Pancreas (tissue), 10 donors: ENCODE results near the gene AKR1A1. TPM values are rescaled to one million over a fixed set of nuclear protein-coding genes. Genes with fewer than 3 reads are reported as not detected.

Source experiments
- ATAC-seq, 4 donors: fragments of 200-7000 bp; cut with Tn5 transposase; one replicate each; pipeline versions ENCODE4 v1.8.0 to v1.9.1; 2020; ENCODE audit warnings: mild to moderate bottlenecking in 4 of 4, moderate library complexity in 4 of 4
- DNase-seq, 6 donors: peaks; one replicate each; pipeline ENCODE4 v3.0.0-alpha.2; 2020
- FAIRE-seq: peaks from 2 replicates; lab custom pipeline; 2012; peaks lifted over from hg19 to GRCh38; lab: Jason Lieb, UNC
- H3K27ac ChIP-seq, 4 donors: fragments of 200-600 bp; sonication (generic); 1 replicate in 3 of 4; 2 replicates in 1 of 4; pipeline versions ENCODE4 v1.5.0 to v1.8.0; 2020
- H3K27me3 ChIP-seq, 4 donors: fragments of 200-600 bp; one replicate each; pipeline ENCODE4 v1.8.0; 2021
- H3K36me3 ChIP-seq, 3 donors: fragments of 200-600 bp; sonication (generic) in 1 of 3; one replicate each; pipeline versions ENCODE4 v1.5.0 to v1.8.0; 2020 to 2021
- H3K4me1 ChIP-seq, 3 donors: fragments of 200-600 bp; one replicate each; pipeline ENCODE4 v1.8.0; 2021
- H3K4me3 ChIP-seq, 4 donors: fragments of 200-600 bp; sonication (generic) in 2 of 4; one replicate each; pipeline versions ENCODE4 v1.5.0 to v1.8.0; 2020 to 2021
- H3K9me3 ChIP-seq, 4 donors: fragments of 200-600 bp; one replicate each; pipeline ENCODE4 v1.8.0; 2021
- WGBS, 2 donors: extraction: QIAGEN DNeasy Blood & Tissue Kit; methylation state at CpG; one replicate each; pipeline ENCODE4 v1.1.7; 2013; 5-methylcytosine and 5-hydroxymethylcytosine counted together
- intact Hi-C, 3 donors: fragments of 100-400 bp; cut with DNase I; formaldehyde crosslinking; loops; one replicate each; pipeline versions ENCODE4 v1.11.1 to v1.14.2; 2022
- polyA plus RNA-seq, 2 donors: library from polyadenylated mRNA; stranded (reverse); fragments of 200-250 nt; gene quantifications; one replicate each; pipeline ENCODE4 v1.2.3, GENCODE V29; 2013
- total RNA-seq, 6 donors: library from RNA; stranded (reverse); fragmentation: NEBNext Ultra II Directional in 4 of 6; extraction: Animal tissue kit (Norgen Biotek cat#: 25700) in 4 of 6; gene quantifications; one replicate each; pipeline versions ENCODE4 v1.2.1 to v1.2.4, GENCODE V29; 2021 to 2023
- TF ChIP-seq, protein P1 (sequence below), 4 donors: fragments of 200-600 bp; sonication (generic) in 3 of 4; IDR thresholded peaks; one replicate each; pipeline versions ENCODE4 v1.5.0 to v1.8.0; 2021; ENCODE audit warnings: antibody characterized with exemption in 4 of 4
- donor health status: healthy with polysubstance abuse.
- donor health status: DM: no; HTN: no; CAD: no; lungs with moderate emphysema.
- donor health status: DM: no; HTN: no; CAD: no.
- donor health status: control.
- donor health status: control.
- donor health status: Bipolar disorder and iron deficiency.
- donor health status: DM: yes; HTN: yes; CAD: no.
- donor health status: DM: no; HTN: no; CAD: no.
- donor health status: DM: no; HTN: no; CAD: no.
- donor health status: DM: yes; HTN: yes; CAD: no.

AKR1A1 gene
- total and polyA plus RNA-seq, 8 donors: 77.6 to 138 (median 124) TPM

DNA sequence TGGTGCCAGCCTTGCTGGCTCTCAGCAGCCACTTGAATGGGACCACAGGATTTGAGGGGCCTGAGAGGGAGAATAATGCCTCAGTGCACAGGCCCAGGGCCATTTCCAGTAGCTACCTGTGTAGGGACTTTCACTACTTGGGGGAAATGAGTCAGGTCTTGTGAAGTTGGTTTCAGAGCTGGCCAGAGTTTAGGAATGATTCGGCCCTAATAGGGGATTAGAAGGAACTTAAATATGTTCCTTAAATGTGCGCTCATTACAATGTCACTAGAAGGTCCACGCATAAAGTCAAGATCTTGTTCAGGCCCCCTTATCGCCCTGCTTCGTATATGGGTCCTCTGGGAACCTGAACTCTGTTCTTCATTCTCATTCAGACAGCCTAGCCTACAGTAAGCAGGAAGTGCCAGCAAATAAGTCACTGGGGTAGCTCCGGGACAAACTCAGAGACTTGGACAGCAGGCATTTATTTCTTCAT, 5.6 kb upstream of the AKR1A1 start:
- 55 to 68% methylated on average over 6 of the region's 6 CpGs for WGBS, 2 donors
- intact Hi-C loops: no loop called here
- H3K27ac ChIP-seq: peak overlapping the region in 1 of 4 donors; percentile 8
- no peak for ATAC-seq
- H3K4me1 ChIP-seq: peaks cover 0 to 20% (median 1%) of the 10 kb centered on the region in 3 donors
- H3K4me3 ChIP-seq: no peak overlapping the region
- no peaks in the 10 kb centered on the region for H3K9me3 ChIP-seq
- TF ChIP-seq, protein P1, sequence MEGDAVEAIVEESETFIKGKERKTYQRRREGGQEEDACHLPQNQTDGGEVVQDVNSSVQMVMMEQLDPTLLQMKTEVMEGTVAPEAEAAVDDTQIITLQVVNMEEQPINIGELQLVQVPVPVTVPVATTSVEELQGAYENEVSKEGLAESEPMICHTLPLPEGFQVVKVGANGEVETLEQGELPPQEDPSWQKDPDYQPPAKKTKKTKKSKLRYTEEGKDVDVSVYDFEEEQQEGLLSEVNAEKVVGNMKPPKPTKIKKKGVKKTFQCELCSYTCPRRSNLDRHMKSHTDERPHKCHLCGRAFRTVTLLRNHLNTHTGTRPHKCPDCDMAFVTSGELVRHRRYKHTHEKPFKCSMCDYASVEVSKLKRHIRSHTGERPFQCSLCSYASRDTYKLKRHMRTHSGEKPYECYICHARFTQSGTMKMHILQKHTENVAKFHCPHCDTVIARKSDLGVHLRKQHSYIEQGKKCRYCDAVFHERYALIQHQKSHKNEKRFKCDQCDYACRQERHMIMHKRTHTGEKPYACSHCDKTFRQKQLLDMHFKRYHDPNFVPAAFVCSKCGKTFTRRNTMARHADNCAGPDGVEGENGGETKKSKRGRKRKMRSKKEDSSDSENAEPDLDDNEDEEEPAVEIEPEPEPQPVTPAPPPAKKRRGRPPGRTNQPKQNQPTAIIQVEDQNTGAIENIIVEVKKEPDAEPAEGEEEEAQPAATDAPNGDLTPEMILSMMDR (IDR thresholded peaks at IDR 0.05): no peak
- DNase-seq: no peak
- no peak for FAIRE-seq
- no peaks in the 10 kb centered on the region for H3K36me3 ChIP-seq
- no peaks in the 10 kb centered on the region for H3K27me3 ChIP-seq

- Histone ChIP-seq H3K4me3 (no peak overlapping the region), H3K27ac (no peak overlapping the region), H3K4me1 (peaks cover 0 to 23% (median 3%) of the 10 kb centered on the region in 3 donors), H3K27me3 (no peaks in the 10 kb centered on the region), H3K36me3 (no peaks in the 10 kb centered on the region), H3K9me3 (no peaks in the 10 kb centered on the region)
- intact Hi-C loops: no loop called here
- DNase-seq: no peak
- no peak for ATAC-seq
- no peak for FAIRE-seq
- TF ChIP-seq, protein P1 (IDR thresholded peaks at IDR 0.05): no peak
- WGBS, 2 donors: 83 to 87% methylated on average over 7 of the region's 7 CpGs
Observed at GRCh38 chr1:45545553-45546310, 4.9 kb upstream of the AKR1A1 start.

GRCh38 chr1:45551684-45552083, 1.1 kb downstream of the AKR1A1 start:
- Histone ChIP-seq H3K9me3 (no peaks in the 10 kb centered on the region), H3K4me3 (peak overlapping the region; percentile 41 to 81 (median 64)), H3K27me3 (no peaks in the 10 kb centered on the region), H3K27ac (peak overlapping the region in 3 of 4 donors; percentile 87 to 92 (median 88)), H3K4me1 (peaks cover 3 to 16% (median 8%) of the 10 kb centered on the region in 3 donors), H3K36me3 (no peaks in the 10 kb centered on the region)
- 7 to 9% methylated on average over 3 of the region's 3 CpGs for WGBS, 2 donors
- DNase-seq (no peak), ATAC-seq (no peak), FAIRE-seq (no peak)
- intact Hi-C loops: loop anchor here in 1 of 3 donors (5.0 kb wide), 1 partner anchor 34 kb away; no protein-coding TSS in a partner anchor
- TF ChIP-seq, protein P1 (IDR thresholded peaks at IDR 0.05): no peak

GRCh38 chr1:45552331-45552730, 1.7 kb downstream of the AKR1A1 start:
- H3K4me1 ChIP-seq: peaks cover 9 to 22% (median 12%) of the 10 kb centered on the region in 3 donors
- H3K9me3 ChIP-seq: no peaks in the 10 kb centered on the region
- TF ChIP-seq, protein P1 (IDR thresholded peaks at IDR 0.05): no peak
- DNase-seq: peak in 5 of 6 donors; percentile 54 to 70 (median 65)
- no peaks in the 10 kb centered on the region for H3K36me3 ChIP-seq
- no peaks in the 10 kb centered on the region for H3K27me3 ChIP-seq
- H3K27ac ChIP-seq: no peak overlapping the region
- peak in 3 of 4 donors; percentile 34 to 38 (median 38) for ATAC-seq
- WGBS, 2 donors: 9 to 18% methylated on average over 1 of the region's 1 CpG
- no peak for FAIRE-seq
- intact Hi-C loops: loop anchor here in 1 of 3 donors (5.0 kb wide), 1 partner anchor 35 kb away; no protein-coding TSS in a partner anchor
- H3K4me3 ChIP-seq: peak overlapping the region in 3 of 4 donors; percentile 41 to 81 (median 56)
